Measurements from ENCODE around the gene CS.
"Not testable (repeated sequence)": the region's sequence is repeated elsewhere in the genome, so short reads cannot be mapped to it uniquely, and the experiment has no call there.

Gene CS

GRCh38 chr12:56282579-56282978 lies 17.6 kb downstream of the CS start:
- Histone ChIP-seq H2AFZ (no peak overlapping the region), H3K4me1 (no peaks in the 10 kb centered on the region), H3K4me2 (ENCODE audit: low read length) (no peak overlapping the region), H3K4me3 (ENCODE audit: low read depth, low read length) (no peak overlapping the region), H3K27me3 (ENCODE audit: control insufficient read depth, insufficient read depth, low read length) (no peaks in the 10 kb centered on the region), H3K9me3 (ENCODE audit: control insufficient read depth, low read length) (no peaks in the 10 kb centered on the region), H3K36me3 (ENCODE audit: control insufficient read depth, insufficient read depth, low read length) (no peaks in the 10 kb centered on the region), H3K79me2 (peaks cover 2% of the 10 kb centered on the region), H3K27ac (no peak overlapping the region), H3K9ac (no peak overlapping the region)
- no peak for TF ChIP-seq CTCF (IDR thresholded peaks at IDR 0.05)

- no peak overlapping the region for H3K9ac ChIP-seq
- no peak overlapping the region for H3K27ac ChIP-seq
- no peaks in the 10 kb centered on the region for H3K4me1 ChIP-seq
- H3K36me3 ChIP-seq (ENCODE audit: control insufficient read depth, insufficient read depth, low read length), result no peaks in the 10 kb centered on the region
- no peak overlapping the region for H3K4me2 ChIP-seq (ENCODE audit: low read length)
- peaks cover 2% of the 10 kb centered on the region for H3K79me2 ChIP-seq
- no peak overlapping the region for H3K4me3 ChIP-seq (ENCODE audit: low read depth, low read length)
- TF ChIP-seq CTCF (IDR thresholded peaks at IDR 0.05), result no peak
- no peak overlapping the region for H2AFZ ChIP-seq
- H3K27me3 ChIP-seq (ENCODE audit: control insufficient read depth, insufficient read depth, low read length), result no peaks in the 10 kb centered on the region
- H3K9me3 ChIP-seq (ENCODE audit: control insufficient read depth, low read length), result no peaks in the 10 kb centered on the region
Observed at GRCh38 chr12:56282030-56282429, 18.1 kb downstream of the CS start.

GRCh38 chr12:56280849-56281248 lies 19.3 kb downstream of the CS start:
- no peaks in the 10 kb centered on the region for H3K36me3 ChIP-seq (ENCODE audit: control insufficient read depth, insufficient read depth, low read length)
- no peaks in the 10 kb centered on the region for H3K9me3 ChIP-seq (ENCODE audit: control insufficient read depth, low read length)
- H3K27me3 ChIP-seq (ENCODE audit: control insufficient read depth, insufficient read depth, low read length), result no peaks in the 10 kb centered on the region
- H2AFZ ChIP-seq, result no peak overlapping the region
- no peaks in the 10 kb centered on the region for H3K79me2 ChIP-seq
- no peaks in the 10 kb centered on the region for H3K4me1 ChIP-seq
- no peak overlapping the region for H3K27ac ChIP-seq
- no peak overlapping the region for H3K4me3 ChIP-seq (ENCODE audit: low read depth, low read length)
- no peak overlapping the region for H3K4me2 ChIP-seq (ENCODE audit: low read length)
- TF ChIP-seq CTCF (IDR thresholded peaks at IDR 0.05), result no peak
- no peak overlapping the region for H3K9ac ChIP-seq

- TF ChIP-seq CTCF (IDR thresholded peaks at IDR 0.05), result no peak
- Histone ChIP-seq H3K27me3 (ENCODE audit: control insufficient read depth, insufficient read depth, low read length) (no peaks in the 10 kb centered on the region), H3K9ac (no peak overlapping the region), H3K4me1 (no peaks in the 10 kb centered on the region), H3K79me2 (no peaks in the 10 kb centered on the region), H3K4me3 (ENCODE audit: low read depth, low read length) (no peak overlapping the region), H2AFZ (no peak overlapping the region), H3K4me2 (ENCODE audit: low read length) (no peak overlapping the region), H3K36me3 (ENCODE audit: control insufficient read depth, insufficient read depth, low read length) (no peaks in the 10 kb centered on the region), H3K9me3 (ENCODE audit: control insufficient read depth, low read length) (no peaks in the 10 kb centered on the region), H3K27ac (no peak overlapping the region)
Observed at GRCh38 chr12:56278905-56279304, 21.2 kb downstream of the CS start.

- no peaks in the 10 kb centered on the region for H3K27me3 ChIP-seq (ENCODE audit: control insufficient read depth, insufficient read depth, low read length)
- no peaks in the 10 kb centered on the region for H3K79me2 ChIP-seq
- H3K27ac ChIP-seq, result no peak overlapping the region
- H3K4me3 ChIP-seq (ENCODE audit: low read depth, low read length), result no peak overlapping the region
- H3K4me1 ChIP-seq, result no peaks in the 10 kb centered on the region
- H3K9ac ChIP-seq, result no peak overlapping the region
- no peak overlapping the region for H2AFZ ChIP-seq
- no peak for TF ChIP-seq CTCF (IDR thresholded peaks at IDR 0.05)
- no peaks in the 10 kb centered on the region for H3K36me3 ChIP-seq (ENCODE audit: control insufficient read depth, insufficient read depth, low read length)
- no peaks in the 10 kb centered on the region for H3K9me3 ChIP-seq (ENCODE audit: control insufficient read depth, low read length)
- H3K4me2 ChIP-seq (ENCODE audit: low read length), result no peak overlapping the region
Observed at GRCh38 chr12:56274299-56274698, 25.8 kb downstream of the CS start.

GRCh38 chr12:56272468-56272867 lies 27.7 kb downstream of the CS start:
- not testable (repeated sequence) for H3K4me3 ChIP-seq (ENCODE audit: low read depth, low read length); H3K27ac ChIP-seq; H2AFZ ChIP-seq; H3K79me2 ChIP-seq; H3K27me3 ChIP-seq (ENCODE audit: control insufficient read depth, insufficient read depth, low read length); H3K9ac ChIP-seq; H3K4me2 ChIP-seq (ENCODE audit: low read length); H3K4me1 ChIP-seq; H3K9me3 ChIP-seq (ENCODE audit: control insufficient read depth, low read length); H3K36me3 ChIP-seq (ENCODE audit: control insufficient read depth, insufficient read depth, low read length)
